GM18868 (cell line): Measurements from ENCODE around the gene C7.

Experiments
- ATAC-seq: cut with Tn5 transposase; IDR thresholded peaks from one replicate; pipeline ENCODE4 v1.9.1; 2021; ENCODE audit warnings: mild to moderate bottlenecking, moderate library complexity; ENCODE audit not compliant: unreplicated experiment

C7 gene

GRCh38 chr5:40915341-40915926 lies 6.1 kb downstream of the C7 start:
- no peak for ATAC-seq

- no peak for ATAC-seq
Observed at GRCh38 chr5:40916226-40916625, 6.9 kb downstream of the C7 start.

- ATAC-seq, result no peak
Observed at GRCh38 chr5:40928886-40929448, 19.7 kb downstream of the C7 start.

GRCh38 chr5:40932766-40933165 lies 23.5 kb downstream of the C7 start:
- no peak for ATAC-seq

DNA sequence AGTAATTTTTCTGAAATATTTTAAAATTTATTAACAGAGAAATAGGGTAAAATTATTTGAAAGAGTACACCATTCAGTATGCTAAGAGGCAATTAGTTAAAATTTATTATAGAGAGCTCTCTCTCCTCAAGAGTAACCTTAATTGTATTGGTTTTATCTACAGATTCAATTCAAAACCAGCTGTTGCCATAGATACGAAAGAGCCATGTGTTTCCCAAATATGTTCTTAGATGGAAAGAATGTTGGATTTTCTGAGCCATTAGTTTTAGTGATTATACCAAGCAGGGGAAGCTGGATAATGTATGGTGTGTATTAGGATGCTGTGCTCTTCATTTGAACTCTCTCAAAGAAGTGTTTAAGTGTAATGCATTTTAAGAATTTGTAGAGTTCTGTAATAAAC lies 27.8 kb downstream of the C7 start:
- ATAC-seq, result no peak

- no peak for ATAC-seq
Observed at GRCh38 chr5:40939753-40940152, 30.5 kb downstream of the C7 start.

DNA sequence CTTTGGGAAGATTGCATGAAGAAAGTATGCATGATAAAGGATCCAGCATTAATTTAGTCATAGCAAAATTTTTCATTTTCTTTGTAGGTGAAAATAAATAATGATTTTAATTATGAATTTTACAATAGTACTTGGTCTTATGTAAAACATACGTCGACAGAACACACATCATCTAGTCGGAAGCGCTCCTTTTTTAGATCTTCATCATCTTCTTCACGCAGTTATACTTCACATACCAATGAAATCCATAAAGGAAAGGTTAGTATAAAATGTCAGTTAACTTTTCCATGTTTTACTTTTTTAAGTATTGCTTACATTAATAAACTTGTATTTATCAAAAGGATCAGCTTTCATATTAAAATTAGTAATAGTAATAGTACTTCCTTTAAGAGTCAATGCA lies 35.8 kb downstream of the C7 start:
- no peak for ATAC-seq

DNA sequence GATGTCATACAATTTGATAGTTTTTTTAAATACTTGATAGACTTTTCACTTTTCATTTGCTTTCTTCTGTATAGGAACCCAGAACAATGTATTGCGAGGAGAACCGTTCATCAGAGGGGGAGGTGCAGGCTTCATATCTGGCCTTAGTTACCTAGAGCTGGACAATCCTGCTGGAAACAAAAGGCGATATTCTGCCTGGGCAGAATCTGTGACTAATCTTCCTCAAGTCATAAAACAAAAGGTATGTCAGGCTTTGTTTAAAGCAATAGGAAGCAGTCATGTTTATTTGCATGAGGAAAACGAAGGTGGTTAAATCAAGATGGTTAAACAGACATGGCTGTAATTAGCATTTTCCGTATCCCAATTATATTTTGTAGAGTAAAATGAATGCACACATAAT lies 46.0 kb downstream of the C7 start:
- no peak for ATAC-seq

DNA sequence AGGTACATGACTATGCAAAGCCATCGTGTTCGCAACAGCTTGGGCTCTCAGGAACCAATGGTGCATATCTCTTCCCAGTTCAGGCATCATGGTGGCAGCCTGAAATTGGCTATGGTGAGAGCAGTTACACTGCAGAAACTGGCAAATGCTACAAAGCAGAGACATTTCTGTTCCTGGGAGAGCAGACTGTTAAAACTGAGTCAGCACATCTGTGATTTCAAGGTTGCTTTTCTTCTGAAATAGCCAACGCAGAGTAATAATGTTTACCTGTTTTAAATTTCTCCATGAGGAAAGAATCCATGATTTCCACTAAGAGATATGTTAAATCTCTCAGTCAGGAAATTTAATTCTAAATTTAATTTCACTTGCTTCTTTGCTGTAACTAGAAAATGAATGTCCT lies 47.8 kb downstream of the C7 start:
- no peak for ATAC-seq

DNA sequence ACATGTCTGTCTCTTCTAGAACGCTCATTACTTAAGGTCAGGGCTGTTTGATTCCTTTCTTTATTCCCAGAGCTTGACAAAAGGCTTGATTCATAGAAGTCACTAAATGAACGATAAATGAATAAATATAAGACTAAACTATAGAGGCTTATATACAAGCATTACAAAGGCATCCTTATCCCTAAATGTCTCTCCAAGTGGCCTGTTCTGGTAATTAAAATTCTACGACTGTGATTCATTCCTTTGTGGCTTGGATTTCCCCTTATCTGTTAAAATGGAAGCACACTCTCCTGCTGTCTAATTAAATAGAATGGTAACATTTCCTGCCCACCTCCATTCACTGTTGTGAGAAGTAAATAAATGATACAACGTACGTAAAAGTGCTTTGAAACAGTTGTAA lies 49.5 kb downstream of the C7 start:
- ATAC-seq, result no peak

- no peak for ATAC-seq
Observed at GRCh38 chr5:40960037-40960436, 50.7 kb downstream of the C7 start.

- ATAC-seq, result no peak
Observed at GRCh38 chr5:40962207-40962955, 53.1 kb downstream of the C7 start.

DNA sequence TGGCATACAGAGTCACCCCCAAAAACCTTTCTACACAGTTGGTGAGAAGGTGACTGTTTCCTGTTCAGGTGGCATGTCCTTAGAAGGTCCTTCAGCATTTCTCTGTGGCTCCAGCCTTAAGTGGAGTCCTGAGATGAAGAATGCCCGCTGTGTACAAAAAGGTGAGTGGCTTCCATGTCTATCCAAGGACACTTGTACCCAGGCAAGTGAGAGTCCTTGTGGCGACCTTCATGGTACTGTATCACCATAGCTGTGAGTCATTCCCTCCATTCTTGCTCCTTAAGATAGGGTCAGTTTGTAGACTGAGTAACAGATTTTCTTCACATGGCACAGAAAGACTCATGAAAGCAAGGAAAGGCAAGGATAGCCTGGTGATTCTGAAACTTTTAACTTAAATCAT lies 63.1 kb downstream of the C7 start:
- ATAC-seq, result no peak

- no peak for ATAC-seq
Observed at GRCh38 chr5:40973364-40974004, 64.2 kb downstream of the C7 start.

DNA sequence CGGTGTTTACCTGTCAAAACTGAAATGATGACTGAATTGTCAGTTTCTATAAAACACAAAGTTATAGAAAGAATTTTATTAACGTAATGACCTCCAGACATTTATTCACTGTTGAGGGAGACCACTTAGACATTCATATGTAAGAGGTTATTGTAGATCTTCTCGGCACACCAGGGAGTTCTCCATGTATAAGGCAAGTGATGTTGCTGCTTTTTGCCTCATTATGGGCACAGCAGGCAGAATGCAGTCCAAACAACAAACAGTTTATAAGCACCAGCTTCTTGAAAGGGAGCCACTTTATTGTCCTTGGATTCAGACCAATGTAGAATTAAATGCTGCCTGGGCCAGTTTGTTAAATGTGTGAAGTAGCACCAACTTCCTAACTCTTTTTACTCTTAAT lies 66.7 kb downstream of the C7 start:
- ATAC-seq, result no peak

DNA sequence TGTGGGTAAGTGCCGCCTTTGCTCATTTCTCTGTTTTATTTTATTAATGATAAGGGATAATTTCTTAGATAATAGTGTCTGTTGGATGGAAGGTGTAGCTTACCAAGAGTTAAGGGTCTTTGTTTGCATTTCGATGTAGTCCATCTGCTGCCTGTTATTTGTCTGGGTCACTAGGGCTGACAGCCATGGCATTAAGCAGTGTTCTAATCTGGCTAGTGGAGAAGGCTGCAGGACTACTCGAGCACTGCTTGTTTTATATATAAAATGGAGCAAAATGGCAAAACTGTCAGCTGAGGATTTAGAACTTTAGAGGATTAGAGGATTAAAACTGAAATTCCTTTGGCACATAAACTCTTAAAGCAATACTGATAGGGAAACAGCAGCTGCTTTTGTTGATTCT lies 67.5 kb downstream of the C7 start:
- no peak for ATAC-seq

- no peak for ATAC-seq
Observed at GRCh38 chr5:40981420-40981819, 72.1 kb downstream of the C7 start.

DNA sequence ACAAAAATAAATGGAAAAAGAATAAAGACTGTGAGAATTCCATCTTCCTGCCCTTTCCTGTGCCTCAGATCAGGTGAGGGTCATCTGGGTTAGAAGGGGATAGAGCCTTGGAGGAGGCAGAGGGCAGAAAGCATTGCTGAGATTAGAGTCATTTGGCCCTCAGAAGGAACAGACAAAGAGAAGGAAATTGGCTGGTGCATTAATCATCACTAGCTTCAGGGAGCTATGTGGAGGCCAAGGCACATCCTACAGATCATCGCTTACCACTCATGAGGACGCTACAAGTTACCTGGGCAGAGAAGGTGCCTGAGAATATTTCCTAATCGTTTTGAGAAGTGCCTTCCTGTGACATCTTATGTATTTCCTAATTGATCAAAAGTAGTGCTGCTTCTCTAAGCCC lies 74.5 kb downstream of the C7 start:
- no peak for ATAC-seq

DNA sequence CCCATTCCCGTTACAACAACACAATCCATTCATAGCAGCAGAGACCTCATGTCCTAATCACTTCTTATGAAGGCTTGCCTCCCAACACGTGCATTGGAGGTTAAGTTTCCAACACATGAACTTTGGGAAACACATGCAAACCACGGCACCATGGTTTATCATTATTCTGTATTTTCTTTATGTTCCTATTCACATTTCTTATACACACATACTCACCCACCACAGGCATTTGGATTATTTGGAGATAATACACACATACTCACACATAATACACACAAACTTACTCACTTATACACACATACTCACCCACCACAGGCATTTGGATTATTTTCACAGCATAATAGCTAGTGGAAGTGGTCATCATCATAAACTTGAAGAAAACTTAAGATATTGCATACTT lies 75.6 kb downstream of the C7 start:
- no peak for ATAC-seq

- no peak for ATAC-seq
Observed at GRCh38 chr5:40985501-40985900, 76.2 kb downstream of the C7 start.

GRCh38 chr5:40986666-40987065 lies 77.4 kb downstream of the C7 start:
- ATAC-seq, result no peak

DNA sequence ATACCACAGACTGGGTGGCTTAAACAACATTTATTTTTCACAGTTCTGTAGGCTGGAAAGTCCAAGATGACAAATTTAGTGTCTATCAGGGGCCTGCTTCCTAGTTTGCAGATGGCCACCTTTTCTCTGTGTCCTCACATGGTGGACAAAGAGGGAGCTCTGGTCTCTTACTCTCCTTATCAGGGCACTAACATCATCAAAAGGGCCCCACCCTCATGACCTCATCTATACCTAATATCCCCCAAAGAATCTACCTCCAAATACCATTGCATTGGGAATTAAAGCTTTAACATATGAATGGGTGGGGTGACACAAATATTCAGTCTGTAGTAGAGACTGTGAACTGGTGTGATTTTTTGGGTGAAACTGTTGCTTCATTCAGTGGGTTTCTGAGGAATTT lies 78.1 kb downstream of the C7 start:
- no peak for ATAC-seq
